Fibroblast of the aortic adventitia (primary cell): ENCODE results near the gene NR2F2. TPM values are rescaled to one million over a fixed set of nuclear protein-coding genes. Genes with fewer than 3 reads are reported as not detected.
A peak's percentile ranks its signal among the peaks of the same experiment; 100 is the strongest.

Experiments used
- DNase-seq: peaks from one replicate; pipeline ENCODE4 v3.0.0-alpha.2; 2010; ENCODE audit warnings: low read depth
- H3K4me3 ChIP-seq: 2 replicates; pipeline ENCODE4 v1.5.1; 2011; ENCODE audit warnings: low read depth, mild to moderate bottlenecking, control low read depth, low read length, moderate library complexity
- CTCF ChIP-seq: IDR thresholded peaks from 2 replicates; pipeline ENCODE4 v1.5.1; 2011; ENCODE audit warnings: mild to moderate bottlenecking, low read length, control low read depth, inconsistent platforms; ENCODE audit not compliant: insufficient read depth
- total RNA-seq: library from RNA; depleted of rRNA; stranded (reverse); fragments of >200 nt; gene quantifications from 2 replicates; pipeline ENCODE4 v1.2.3, GENCODE V29; 2012; ENCODE audit warnings: low replicate concordance

NR2F2 gene
- total RNA-seq, 1 donor: 20.2 TPM

GRCh38 chr15:96334705-96335410 lies 4.4 kb downstream of the NR2F2 start:
- TF ChIP-seq CTCF: no peak
- H3K4me3 ChIP-seq: peak overlapping the region; percentile 96
- DNase-seq: no peak

- peak; percentile 45 for DNase-seq
- no peak for TF ChIP-seq CTCF
- H3K4me3 ChIP-seq: peak overlapping the region; percentile 96
Observed at GRCh38 chr15:96335411-96336024, 5.0 kb downstream of the NR2F2 start.

GRCh38 chr15:96336108-96336595 lies 5.7 kb downstream of the NR2F2 start:
- DNase-seq: no peak
- no peak for TF ChIP-seq CTCF
- peak overlapping the region; percentile 96 for H3K4me3 ChIP-seq

GRCh38 chr15:96336596-96337364 lies 6.3 kb downstream of the NR2F2 start:
- no peak for DNase-seq
- peak overlapping the region; percentile 96 for H3K4me3 ChIP-seq
- TF ChIP-seq CTCF: no peak

- no peak for TF ChIP-seq CTCF
- peak overlapping the region; percentile 96 for H3K4me3 ChIP-seq
- DNase-seq: no peak
Observed at GRCh38 chr15:96337365-96338023, 7.0 kb downstream of the NR2F2 start.

GRCh38 chr15:96338074-96338765 lies 7.7 kb downstream of the NR2F2 start:
- DNase-seq: peak; percentile 40
- peak overlapping the region; percentile 96 for H3K4me3 ChIP-seq
- TF ChIP-seq CTCF: no peak
